Glutamatergic neuron (in vitro differentiated cells): Measurements from ENCODE around the gene CHMP5. TPM values are rescaled to one million over a fixed set of nuclear protein-coding genes. Genes with fewer than 3 reads are reported as not detected.

Experiments
- DNase-seq: peaks from one replicate; pipeline ENCODE4 v3.0.0; 2022
- H3K27ac Mint-ChIP-seq: one replicate; pipeline ENCODE4 v1.8.0; 2020; ENCODE audit warnings: mild to moderate bottlenecking, mixed read lengths, inconsistent platforms; ENCODE audit not compliant: unreplicated experiment
- H3K27me3 Mint-ChIP-seq: one replicate; pipeline ENCODE4 v1.8.0; 2020; ENCODE audit warnings: mild to moderate bottlenecking, moderate library complexity, mixed read lengths, inconsistent platforms; ENCODE audit not compliant: unreplicated experiment
- H3K36me3 Mint-ChIP-seq: one replicate; pipeline ENCODE4 v1.8.0; 2020; ENCODE audit warnings: mild to moderate bottlenecking, mixed read lengths, inconsistent platforms; ENCODE audit not compliant: unreplicated experiment
- H3K4me1 Mint-ChIP-seq: one replicate; pipeline ENCODE4 v1.8.0; 2020; ENCODE audit warnings: mild to moderate bottlenecking, low read depth, mixed read lengths, inconsistent platforms; ENCODE audit not compliant: unreplicated experiment
- H3K4me3 Mint-ChIP-seq: one replicate; pipeline ENCODE4 v1.8.0; 2020; ENCODE audit warnings: mild to moderate bottlenecking, mixed read lengths, inconsistent platforms; ENCODE audit not compliant: unreplicated experiment
- H3K9me3 Mint-ChIP-seq: one replicate; pipeline ENCODE4 v1.8.0; 2020; ENCODE audit warnings: mild to moderate bottlenecking, moderate library complexity, mixed read lengths, inconsistent platforms; ENCODE audit not compliant: unreplicated experiment
- CTCF ChIP-seq: fragments of 200-600 bp; sonication (generic); IDR thresholded peaks from one replicate; pipeline ENCODE4 v1.5.0; 2021; ENCODE audit not compliant: partially characterized antibody, unreplicated experiment
- total RNA-seq: library from RNA; stranded (reverse); fragmentation: NEBNext Ultra II Directional; extraction: Animal tissue kit (Norgen Biotek cat#: 25700); gene quantifications from one replicate; pipeline ENCODE4 v1.2.1, GENCODE V29; 2021; ENCODE audit not compliant: unreplicated experiment

CHMP5 gene
- total RNA-seq, 1 donor from 2014 or later: 61.7 TPM

GRCh38 chr9:33306037-33306436, 41.2 kb downstream of the CHMP5 start:
- Mint-ChIP-seq H3K9me3 (no peaks in the 10 kb centered on the region), H3K4me3 (no peak overlapping the region), H3K4me1 (no peaks in the 10 kb centered on the region), H3K36me3 (no peaks in the 10 kb centered on the region), H3K27ac (no peak overlapping the region), H3K27me3 (no peaks in the 10 kb centered on the region)
- DNase-seq: no peak
- TF ChIP-seq CTCF: no peak

- H3K4me1 Mint-ChIP-seq: no peaks in the 10 kb centered on the region
- H3K27me3 Mint-ChIP-seq: no peaks in the 10 kb centered on the region
- H3K36me3 Mint-ChIP-seq: no peaks in the 10 kb centered on the region
- no peak overlapping the region for H3K4me3 Mint-ChIP-seq
- no peak overlapping the region for H3K27ac Mint-ChIP-seq
- TF ChIP-seq CTCF: no peak
- H3K9me3 Mint-ChIP-seq: no peaks in the 10 kb centered on the region
- no peak for DNase-seq
These were observed 42.2 kb downstream of the CHMP5 start for GRCh38 chr9:33307067-33307466.

DNA sequence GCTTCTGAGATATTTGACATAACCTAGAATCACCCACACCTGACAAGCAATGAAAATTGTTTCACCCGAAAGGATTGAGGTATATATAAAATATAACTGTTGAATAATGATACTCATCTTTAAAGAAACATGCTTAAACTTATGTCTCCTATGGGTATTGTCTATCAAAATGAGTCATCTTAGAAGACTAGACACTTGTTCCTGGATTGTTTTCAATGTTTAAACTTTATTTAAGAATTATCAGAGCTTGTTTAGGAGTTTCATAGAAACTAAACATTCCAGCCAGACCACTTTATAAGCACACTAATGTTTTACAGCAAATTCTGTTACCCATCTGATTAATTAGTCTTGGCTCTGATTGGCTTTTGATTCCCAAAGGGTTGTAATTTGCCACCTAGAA, 45.1 kb downstream of the CHMP5 start:
- TF ChIP-seq CTCF: no peak
- Mint-ChIP-seq H3K36me3 (no peaks in the 10 kb centered on the region), H3K27me3 (no peaks in the 10 kb centered on the region)

GRCh38 chr9:33310748-33311147, 45.9 kb downstream of the CHMP5 start:
- Mint-ChIP-seq H3K27me3 (no peaks in the 10 kb centered on the region), H3K27ac (no peak overlapping the region), H3K4me1 (no peaks in the 10 kb centered on the region), H3K36me3 (no peaks in the 10 kb centered on the region), H3K9me3 (no peaks in the 10 kb centered on the region), H3K4me3 (no peak overlapping the region)
- DNase-seq: no peak
- no peak for TF ChIP-seq CTCF

More for the DNA sequence above, 45.1 kb downstream of the CHMP5 start:
- Mint-ChIP-seq H3K9me3 (no peaks in the 10 kb centered on the region), H3K27ac (no peak overlapping the region), H3K4me3 (no peak overlapping the region), H3K4me1 (no peaks in the 10 kb centered on the region)
- no peak for DNase-seq

DNA sequence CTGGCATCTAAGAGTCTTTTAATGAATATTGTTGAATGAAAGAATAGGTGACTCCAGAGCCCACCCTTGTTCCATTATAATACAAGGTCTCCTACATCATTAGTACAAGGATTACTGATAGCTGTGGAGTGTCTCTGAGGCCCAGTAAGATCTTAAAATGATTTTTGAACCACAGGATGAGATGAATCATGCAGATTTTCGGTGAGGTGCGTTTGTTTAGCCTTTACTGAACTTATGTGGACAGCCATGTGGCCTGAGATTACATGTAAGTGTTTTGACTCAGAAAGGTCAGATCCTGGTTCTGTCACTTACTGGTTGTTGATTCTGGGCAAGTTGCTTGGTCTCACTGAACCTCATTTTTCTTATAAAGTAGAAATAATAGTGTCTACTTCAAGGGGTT, 47.1 kb downstream of the CHMP5 start:
- H3K27ac Mint-ChIP-seq: no peak overlapping the region
- H3K4me1 Mint-ChIP-seq: no peaks in the 10 kb centered on the region
- H3K4me3 Mint-ChIP-seq: no peak overlapping the region
- TF ChIP-seq CTCF: no peak
- no peaks in the 10 kb centered on the region for H3K36me3 Mint-ChIP-seq
- H3K9me3 Mint-ChIP-seq: no peaks in the 10 kb centered on the region
- no peak for DNase-seq
- no peaks in the 10 kb centered on the region for H3K27me3 Mint-ChIP-seq
